ENCODE results near the gene EGLN1. TPM values are rescaled to one million over a fixed set of nuclear protein-coding genes. Genes with fewer than 3 reads are reported as not detected.

Gene EGLN1
- total RNA-seq, 1 experiment from 2014 or later, result 26.7 TPM

DNA sequence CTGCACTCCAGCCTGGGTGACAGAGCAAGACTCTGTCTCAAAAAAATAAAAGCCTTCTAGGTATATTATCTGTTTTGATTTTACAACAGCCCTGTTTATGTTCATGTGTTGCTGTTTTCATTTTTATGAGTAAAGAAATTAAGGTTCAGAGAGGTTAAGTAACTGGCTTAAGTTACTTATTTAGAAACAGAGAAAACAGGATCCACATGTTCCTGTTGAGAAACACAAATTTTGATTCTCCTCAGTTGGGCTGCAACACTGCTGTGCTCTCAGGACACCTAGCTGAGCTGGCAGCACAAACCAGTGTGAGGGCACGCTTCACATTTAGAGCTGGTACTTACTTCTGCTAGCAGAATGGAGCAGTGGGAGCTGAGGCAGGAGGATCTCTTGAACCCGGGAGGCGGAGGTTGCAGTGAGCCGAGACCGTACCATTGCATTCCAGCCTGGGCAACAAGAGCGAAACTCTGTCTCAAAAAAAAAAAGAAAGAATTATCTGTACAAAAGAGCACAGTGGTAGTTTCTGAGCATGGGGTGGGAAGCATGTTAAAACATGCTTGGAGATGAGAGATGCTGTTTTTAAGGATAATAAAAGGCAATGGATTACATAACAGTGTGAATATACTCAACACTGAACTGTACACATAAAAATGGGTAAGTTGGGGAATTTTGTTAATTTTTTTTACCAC, 81.6 kb downstream of the EGLN1 start:
- Mint-ChIP-seq H3K9me3 (ENCODE audit: unreplicated experiment) (no peaks in the 10 kb centered on the region), H3K4me3 (ENCODE audit: unreplicated experiment) (no peak overlapping the region), H3K27ac (ENCODE audit: unreplicated experiment) (no peak overlapping the region), H3K27me3 (ENCODE audit: insufficient read depth, unreplicated experiment) (peaks cover 2% of the 10 kb centered on the region), H3K36me3 (ENCODE audit: insufficient read depth, unreplicated experiment) (peaks cover 52% of the 10 kb centered on the region), H3K4me1 (ENCODE audit: low read depth, unreplicated experiment) (peaks cover 24% of the 10 kb centered on the region)
- Histone ChIP-seq H3K36me3 (ENCODE audit: control insufficient read depth, insufficient read depth, low read length) (no peaks in the 10 kb centered on the region), H3K4me1 (no peaks in the 10 kb centered on the region; the same call in 1 of the 2 replicates), H3K9me3 (no peaks in the 10 kb centered on the region), H3K27me3 (replicated peaks; ENCODE audit: control insufficient read depth, insufficient read depth, low read length) (no peaks in the 10 kb centered on the region), H3K4me3 (ENCODE audit: low read depth, low read length) (no peak overlapping the region)
- intact Hi-C loops (cut with micrococcal nuclease; ENCODE audit: unreplicated experiment), result no loop called here
- TF ChIP-seq, protein P1, sequence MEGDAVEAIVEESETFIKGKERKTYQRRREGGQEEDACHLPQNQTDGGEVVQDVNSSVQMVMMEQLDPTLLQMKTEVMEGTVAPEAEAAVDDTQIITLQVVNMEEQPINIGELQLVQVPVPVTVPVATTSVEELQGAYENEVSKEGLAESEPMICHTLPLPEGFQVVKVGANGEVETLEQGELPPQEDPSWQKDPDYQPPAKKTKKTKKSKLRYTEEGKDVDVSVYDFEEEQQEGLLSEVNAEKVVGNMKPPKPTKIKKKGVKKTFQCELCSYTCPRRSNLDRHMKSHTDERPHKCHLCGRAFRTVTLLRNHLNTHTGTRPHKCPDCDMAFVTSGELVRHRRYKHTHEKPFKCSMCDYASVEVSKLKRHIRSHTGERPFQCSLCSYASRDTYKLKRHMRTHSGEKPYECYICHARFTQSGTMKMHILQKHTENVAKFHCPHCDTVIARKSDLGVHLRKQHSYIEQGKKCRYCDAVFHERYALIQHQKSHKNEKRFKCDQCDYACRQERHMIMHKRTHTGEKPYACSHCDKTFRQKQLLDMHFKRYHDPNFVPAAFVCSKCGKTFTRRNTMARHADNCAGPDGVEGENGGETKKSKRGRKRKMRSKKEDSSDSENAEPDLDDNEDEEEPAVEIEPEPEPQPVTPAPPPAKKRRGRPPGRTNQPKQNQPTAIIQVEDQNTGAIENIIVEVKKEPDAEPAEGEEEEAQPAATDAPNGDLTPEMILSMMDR (IDR thresholded peaks at IDR 0.05; ENCODE audit: insufficient read depth in 1 of 2, low read depth in 1 of 2, low read length in 1 of 2, severe bottlenecking in 1 of 2, unreplicated experiment in 1 of 2), result no peak
- no peak for DNase-seq
- ChIA-PET POLR2A (no interaction called here), CTCF (no interaction called here)
- BruUV-seq (replicated peaks), result no TSS peak

DNA sequence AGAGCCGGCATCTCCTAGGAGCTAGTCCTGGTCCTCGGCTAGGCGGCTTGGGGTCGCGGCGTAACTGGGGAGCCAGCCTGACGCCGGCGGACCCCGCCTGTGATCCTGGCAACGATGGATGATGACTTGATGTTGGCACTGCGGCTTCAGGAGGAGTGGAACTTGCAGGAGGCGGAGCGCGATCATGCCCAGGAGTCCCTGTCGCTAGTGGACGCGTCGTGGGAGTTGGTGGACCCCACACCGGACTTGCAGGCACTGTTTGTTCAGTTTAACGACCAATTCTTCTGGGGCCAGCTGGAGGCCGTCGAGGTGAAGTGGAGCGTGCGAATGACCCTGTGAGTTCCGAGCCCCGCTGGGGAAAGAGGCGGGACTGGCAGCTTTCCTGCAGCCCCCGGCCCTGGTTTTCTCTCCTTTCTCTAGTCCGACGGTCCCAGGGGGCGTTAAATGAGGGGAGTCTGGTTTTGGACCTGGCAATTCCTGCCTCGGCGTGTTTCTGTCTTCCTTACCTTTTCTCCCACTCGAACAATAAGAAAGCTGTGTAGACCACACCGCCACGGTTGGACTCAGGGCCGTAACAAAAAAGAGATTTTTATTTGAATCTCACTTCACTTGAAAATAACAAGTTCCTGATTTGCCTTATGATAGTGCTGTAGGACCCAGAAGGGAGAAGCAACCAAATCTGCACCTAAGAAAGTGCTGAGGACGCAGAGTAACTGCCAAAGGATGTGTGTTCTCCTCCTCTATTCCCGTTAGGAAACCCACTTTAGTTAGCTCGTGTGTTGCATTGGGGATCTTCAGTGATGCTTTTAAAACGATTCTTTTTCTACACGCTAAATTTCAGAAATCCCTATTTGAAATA, 83.6 kb downstream of the EGLN1 start, which contains the start of gene SPRTN:
Gene SPRTN (plus strand): TSS at position 24 of the 859 bp plus-strand sequence. CDS start 91 bp downstream, at position 115.
- no peaks in the 10 kb centered on the region for H3K9me3 ChIP-seq
- peaks cover 2% of the 10 kb centered on the region for H3K27me3 Mint-ChIP-seq (ENCODE audit: insufficient read depth, unreplicated experiment)
- H3K36me3 ChIP-seq (ENCODE audit: control insufficient read depth, insufficient read depth, low read length), result no peaks in the 10 kb centered on the region
- peaks cover 49% of the 10 kb centered on the region for H3K36me3 Mint-ChIP-seq (ENCODE audit: insufficient read depth, unreplicated experiment)
- peak within 1 kb of the TSS; percentile 98 for H3K27ac Mint-ChIP-seq (ENCODE audit: unreplicated experiment)
- intact Hi-C loops (cut with micrococcal nuclease; ENCODE audit: unreplicated experiment), result loop anchor here (2.0 kb wide), 1 partner anchor 104 kb away; no protein-coding TSS in a partner anchor
- POLR2A ChIA-PET, result interaction anchor here (0.6 to 1.4 kb wide), 11 partner anchors 14 to 470 kb away, joined by 3 to 14 read pairs (median 4); partner anchors contain the start of genes C1orf198, GNPAT and TSNAX
- H3K27me3 ChIP-seq (replicated peaks; ENCODE audit: control insufficient read depth, insufficient read depth, low read length), result no peaks in the 10 kb centered on the region
- H3K9me3 Mint-ChIP-seq (ENCODE audit: unreplicated experiment), result no peaks in the 10 kb centered on the region
- H3K4me1 ChIP-seq, result no peaks in the 10 kb centered on the region; the same call in none of the 2 replicates
- no peak for DNase-seq
- peak within 1 kb of the TSS; percentile 88 for H3K4me3 ChIP-seq (ENCODE audit: low read depth, low read length)
- BruUV-seq (replicated peaks), result TSS peak; percentile 63
- peak within 1 kb of the TSS; percentile 98 for H3K4me3 Mint-ChIP-seq (ENCODE audit: unreplicated experiment)
- TF ChIP-seq, protein P1 (IDR thresholded peaks at IDR 0.05; ENCODE audit: insufficient read depth in 1 of 2, low read depth in 1 of 2, low read length in 1 of 2, severe bottlenecking in 1 of 2, unreplicated experiment in 1 of 2), result no peak
- CTCF ChIA-PET, result interaction anchor here (0.6 to 1.6 kb wide), 8 partner anchors 17 to 470 kb away, joined by 3 to 4 read pairs (median 3); no protein-coding TSS in a partner anchor
- H3K4me1 Mint-ChIP-seq (ENCODE audit: low read depth, unreplicated experiment), result peaks cover 25% of the 10 kb centered on the region

Measured in Caco-2 (cell line).